Measurements from ENCODE around the gene BBOX1. TPM values are rescaled to one million over a fixed set of nuclear protein-coding genes. Genes with fewer than 3 reads are reported as not detected.

BBOX1 gene
- total and polyA plus RNA-seq, 4 donors: 2.8 to 18.4 (median 9.0) TPM

DNA sequence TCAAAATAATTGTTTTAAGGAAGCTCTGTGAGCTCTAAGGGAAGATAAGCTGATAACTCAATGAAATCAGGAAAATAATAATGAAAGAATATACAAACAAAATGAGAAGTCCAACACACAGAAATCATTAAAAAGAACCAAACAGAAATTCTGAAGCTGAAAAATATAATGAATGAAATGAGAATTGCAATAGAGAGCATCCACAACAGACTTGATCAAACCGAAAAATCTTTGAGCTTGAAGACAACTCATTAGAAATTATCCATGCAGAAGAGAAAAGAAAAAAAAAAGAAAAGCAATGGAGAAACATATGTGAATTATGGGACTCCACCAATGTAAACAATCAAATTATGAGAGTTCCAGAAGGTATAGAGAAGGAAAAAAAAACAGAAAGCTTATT, 101.0 kb downstream of the BBOX1 start (continued):
- no peak for TF ChIP-seq SP1 (IDR thresholded peaks at IDR 0.05)
- no peak for TF ChIP-seq TAF1 (conservative IDR thresholded peaks at IDR 0.05)

DNA sequence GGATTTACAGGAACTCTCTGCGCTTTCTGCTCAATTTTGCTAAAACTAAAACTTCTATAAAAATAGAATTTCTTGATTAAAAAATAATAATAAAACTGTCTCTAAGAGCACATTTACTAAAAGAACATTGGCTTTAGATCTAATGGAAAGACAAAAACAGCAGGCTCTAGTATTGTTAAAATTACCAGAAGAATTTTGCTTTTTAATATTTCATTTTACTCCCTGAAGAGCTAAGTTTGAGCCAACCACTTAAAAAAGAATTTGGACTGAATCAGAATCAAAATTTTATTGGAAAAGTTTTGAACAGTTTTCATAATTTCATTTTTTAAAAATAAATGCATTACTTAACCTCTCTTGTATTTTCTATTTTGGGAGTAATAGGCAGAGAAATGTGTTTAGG, 107.3 kb downstream of the BBOX1 start:
- no peaks in the 10 kb centered on the region for H3K27me3 ChIP-seq (ENCODE audit: control insufficient read depth in 4 of 4, insufficient read depth in 4 of 4, low read length in 3 of 4)
- no peaks in the 10 kb centered on the region for H3K9me3 ChIP-seq (ENCODE audit: control insufficient read depth in 4 of 4, low read length in 3 of 4)
- no peak overlapping the region for H3K4me3 ChIP-seq (ENCODE audit: low read depth in 1 of 3, low read length in 3 of 3)
- H3K9ac ChIP-seq (ENCODE audit: low read depth in 1 of 2, low read length in 2 of 2): no peak overlapping the region
- H3K36me3 ChIP-seq (ENCODE audit: control insufficient read depth in 4 of 4, insufficient read depth in 3 of 4, low read depth in 1 of 4, low read length in 3 of 4): no peaks in the 10 kb centered on the region
- no peak for DNase-seq (ENCODE audit: low spot score)
- TF ChIP-seq GABPA (IDR thresholded peaks at IDR 0.05 in 1 of 2, conservative IDR thresholded peaks at IDR 0.05 in 1 of 2) (no peak), HNF4A (conservative IDR thresholded peaks at IDR 0.05) (no peak), JUND (IDR thresholded peaks at IDR 0.05) (no peak), YY1 (IDR thresholded peaks at IDR 0.05) (no peak), NR2F2 (IDR thresholded peaks at IDR 0.05) (no peak), RAD21 (IDR thresholded peaks at IDR 0.05) (no peak), FOXA1 (IDR thresholded peaks at IDR 0.05) (no peak), MAX (IDR thresholded peaks at IDR 0.05) (no peak), CTCF (IDR thresholded peaks at IDR 0.05; ENCODE audit: low read depth, low read length, missing input control) (no peak)
- TF ChIP-seq, protein P1, sequence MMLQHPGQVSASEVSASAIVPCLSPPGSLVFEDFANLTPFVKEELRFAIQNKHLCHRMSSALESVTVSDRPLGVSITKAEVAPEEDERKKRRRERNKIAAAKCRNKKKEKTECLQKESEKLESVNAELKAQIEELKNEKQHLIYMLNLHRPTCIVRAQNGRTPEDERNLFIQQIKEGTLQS (IDR thresholded peaks at IDR 0.05): no peak
- no peak overlapping the region for H3K27ac ChIP-seq (ENCODE audit: low read depth in 1 of 2, low read length in 2 of 2)
- no peaks in the 10 kb centered on the region for H3K4me1 ChIP-seq (ENCODE audit: control insufficient read depth in 4 of 4, insufficient read depth in 4 of 4, low read length in 3 of 4)
- WGBS: 97% methylated on average over 1 of the region's 1 CpG

DNA sequence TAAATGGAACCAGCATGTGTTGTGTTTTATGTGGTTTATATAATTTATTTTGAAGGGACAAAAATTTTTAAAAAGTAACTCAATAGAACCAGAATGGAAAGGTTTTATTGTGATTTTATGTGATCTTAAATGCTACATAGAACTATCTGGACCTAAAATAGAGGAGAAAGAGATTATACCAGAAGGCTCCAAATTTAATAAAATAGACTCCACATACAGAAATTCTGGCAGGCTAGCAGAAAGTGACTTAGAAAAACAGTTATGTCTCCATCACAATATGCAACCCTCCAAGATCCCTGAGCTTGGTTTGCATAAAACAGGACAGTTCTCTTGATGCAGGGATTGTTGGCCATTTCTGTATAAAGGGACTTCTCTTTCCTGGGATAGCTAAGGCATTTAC, 107.9 kb downstream of the BBOX1 start:
- no peak overlapping the region for H3K27ac ChIP-seq (ENCODE audit: low read depth in 1 of 2, low read length in 2 of 2)
- no peaks in the 10 kb centered on the region for H3K36me3 ChIP-seq (ENCODE audit: control insufficient read depth in 4 of 4, insufficient read depth in 3 of 4, low read depth in 1 of 4, low read length in 3 of 4)
- H3K9me3 ChIP-seq (ENCODE audit: control insufficient read depth in 4 of 4, low read length in 3 of 4): no peaks in the 10 kb centered on the region
- TF ChIP-seq JUND (IDR thresholded peaks at IDR 0.05) (no peak), CTCF (IDR thresholded peaks at IDR 0.05; ENCODE audit: low read depth, low read length, missing input control) (no peak), GABPA (IDR thresholded peaks at IDR 0.05 in 1 of 2, conservative IDR thresholded peaks at IDR 0.05 in 1 of 2) (no peak), FOXA2 (IDR thresholded peaks at IDR 0.05) (no peak), HNF4A (conservative IDR thresholded peaks at IDR 0.05) (no peak), FOXA1 (IDR thresholded peaks at IDR 0.05) (no peak), RAD21 (IDR thresholded peaks at IDR 0.05) (no peak), HNF4G (IDR thresholded peaks at IDR 0.05) (no peak), NR2F2 (IDR thresholded peaks at IDR 0.05) (no peak), REST (IDR thresholded peaks at IDR 0.05) (no peak), TAF1 (conservative IDR thresholded peaks at IDR 0.05) (no peak), RXRA (IDR thresholded peaks at IDR 0.05) (no peak), YY1 (IDR thresholded peaks at IDR 0.05) (no peak), EGR1 (IDR thresholded peaks at IDR 0.05; ENCODE audit: low read depth in 2 of 2) (no peak), MAX (IDR thresholded peaks at IDR 0.05) (no peak)
- TF ChIP-seq, protein P1 (IDR thresholded peaks at IDR 0.05): no peak
- TF ChIP-seq, protein P2, sequence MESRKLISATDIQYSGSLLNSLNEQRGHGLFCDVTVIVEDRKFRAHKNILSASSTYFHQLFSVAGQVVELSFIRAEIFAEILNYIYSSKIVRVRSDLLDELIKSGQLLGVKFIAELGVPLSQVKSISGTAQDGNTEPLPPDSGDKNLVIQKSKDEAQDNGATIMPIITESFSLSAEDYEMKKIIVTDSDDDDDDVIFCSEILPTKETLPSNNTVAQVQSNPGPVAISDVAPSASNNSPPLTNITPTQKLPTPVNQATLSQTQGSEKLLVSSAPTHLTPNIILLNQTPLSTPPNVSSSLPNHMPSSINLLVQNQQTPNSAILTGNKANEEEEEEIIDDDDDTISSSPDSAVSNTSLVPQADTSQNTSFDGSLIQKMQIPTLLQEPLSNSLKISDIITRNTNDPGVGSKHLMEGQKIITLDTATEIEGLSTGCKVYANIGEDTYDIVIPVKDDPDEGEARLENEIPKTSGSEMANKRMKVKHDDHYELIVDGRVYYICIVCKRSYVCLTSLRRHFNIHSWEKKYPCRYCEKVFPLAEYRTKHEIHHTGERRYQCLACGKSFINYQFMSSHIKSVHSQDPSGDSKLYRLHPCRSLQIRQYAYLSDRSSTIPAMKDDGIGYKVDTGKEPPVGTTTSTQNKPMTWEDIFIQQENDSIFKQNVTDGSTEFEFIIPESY (IDR thresholded peaks at IDR 0.05): no peak
- H3K9ac ChIP-seq (ENCODE audit: low read depth in 1 of 2, low read length in 2 of 2): no peak overlapping the region
- no peaks in the 10 kb centered on the region for H3K4me1 ChIP-seq (ENCODE audit: control insufficient read depth in 4 of 4, insufficient read depth in 4 of 4, low read length in 3 of 4)
- H3K27me3 ChIP-seq (ENCODE audit: control insufficient read depth in 4 of 4, insufficient read depth in 4 of 4, low read length in 3 of 4): no peaks in the 10 kb centered on the region
- no peak for DNase-seq (ENCODE audit: low spot score)
- no peak overlapping the region for H3K4me3 ChIP-seq (ENCODE audit: low read depth in 1 of 3, low read length in 3 of 3)

Measured in liver (tissue), 9 donors.